Nasal cavity respiratory epithelium epithelial cell of viscerocranial mucosa (primary cell): ENCODE measurements around the gene TRIM49C. TPM values are rescaled to one million over a fixed set of nuclear protein-coding genes. Genes with fewer than 3 reads are reported as not detected.

Experiments used
- total RNA-seq: library from RNA; depleted of rRNA; stranded (reverse); fragments of >200 nt; gene quantifications from 2 replicates; pipeline ENCODE4 v1.2.3, GENCODE V29; 2014

TRIM49C gene, protein sequence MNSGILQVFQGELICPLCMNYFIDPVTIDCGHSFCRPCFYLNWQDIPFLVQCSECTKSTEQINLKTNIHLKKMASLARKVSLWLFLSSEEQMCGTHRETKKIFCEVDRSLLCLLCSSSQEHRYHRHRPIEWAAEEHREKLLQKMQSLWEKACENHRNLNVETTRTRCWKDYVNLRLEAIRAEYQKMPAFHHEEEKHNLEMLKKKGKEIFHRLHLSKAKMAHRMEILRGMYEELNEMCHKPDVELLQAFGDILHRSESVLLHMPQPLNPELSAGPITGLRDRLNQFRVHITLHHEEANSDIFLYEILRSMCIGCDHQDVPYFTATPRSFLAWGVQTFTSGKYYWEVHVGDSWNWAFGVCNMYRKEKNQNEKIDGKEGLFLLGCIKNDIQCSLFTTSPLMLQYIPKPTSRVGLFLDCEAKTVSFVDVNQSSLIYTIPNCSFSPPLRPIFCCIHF
- not detected in 2 replicates for total RNA-seq

DNA sequence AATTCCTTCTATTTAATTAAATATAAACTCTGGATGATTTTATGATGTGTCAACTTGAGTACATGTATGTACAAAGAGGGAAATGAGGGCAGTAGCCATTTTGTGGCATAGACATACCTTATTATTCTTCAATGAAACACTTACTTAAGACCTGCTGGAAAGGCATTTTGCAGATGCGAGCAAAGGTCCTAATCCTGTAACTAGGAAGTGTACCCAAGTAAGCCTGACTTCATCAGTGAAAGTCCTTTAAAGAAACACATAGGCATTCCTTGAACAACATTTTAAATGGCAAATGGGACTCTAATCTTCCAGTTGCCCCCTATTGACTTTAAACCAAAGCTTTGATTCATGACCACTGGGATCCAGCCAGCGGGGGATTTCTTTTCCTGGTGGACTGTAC is at the start of gene TRIM49C:
TRIM49C (plus strand) TSS at position 301 of the 400 bp plus-strand sequence. CDS start 4,106 bp downstream, outside the sequence.

DNA sequence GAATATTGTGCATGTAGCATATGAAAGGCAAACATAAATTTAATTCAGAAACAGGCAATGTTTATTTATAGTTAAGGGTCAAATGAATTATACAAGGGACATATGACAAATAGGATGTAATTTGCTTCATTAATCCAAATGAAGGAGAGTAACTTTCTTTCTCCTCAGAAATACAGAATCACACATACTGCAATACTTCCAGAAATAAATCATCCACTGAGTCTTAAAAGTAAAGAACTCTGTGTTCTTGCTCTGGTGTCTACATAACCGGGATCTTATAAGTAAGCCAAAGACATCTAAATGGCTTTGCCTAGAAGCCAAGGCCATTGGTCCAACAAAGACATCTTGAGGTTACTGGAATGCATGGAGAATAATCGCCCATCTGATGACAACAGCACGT is 54.7 kb downstream of the TRIM49C start, which contains the start of gene UBTFL1:
UBTFL1 (plus strand) TSS at position 301 of the 400 bp plus-strand sequence; CDS start at position 301, 0 bp downstream.

Other genes with a start within 250 kb of the TRIM49C start
- gene TRIM49, start 222.5 kb upstream of the TRIM49C start, total RNA-seq = not detected in 2 replicates
- not detected in 2 replicates for gene TRIM64B, start 152.6 kb upstream of the TRIM49C start, total RNA-seq
- gene TRIM49D1, start 108.9 kb upstream of the TRIM49C start, total RNA-seq = not detected in 2 replicates
- gene TRIM49D2, start 107.0 kb upstream of the TRIM49C start, total RNA-seq = not detected in 2 replicates
- gene TRIM64, start 65.1 kb upstream of the TRIM49C start, total RNA-seq = not detected in 2 replicates
- gene UBTFL1, start 54.8 kb downstream of the TRIM49C start, total RNA-seq = not detected in 2 replicates
- not detected in 2 replicates for gene NAALAD2, start 103.6 kb downstream of the TRIM49C start, total RNA-seq
- gene CHORDC1, start 191.9 kb downstream of the TRIM49C start, total RNA-seq = 29.4 and 65.6 TPM in 2 replicates